HG03139 (cell line): Measurements from ENCODE around the gene GPC6.

Source experiments
- ATAC-seq: cut with Tn5 transposase; IDR thresholded peaks from one replicate; pipeline ENCODE4 v1.9.1; 2021; ENCODE audit not compliant: unreplicated experiment

Gene GPC6

DNA sequence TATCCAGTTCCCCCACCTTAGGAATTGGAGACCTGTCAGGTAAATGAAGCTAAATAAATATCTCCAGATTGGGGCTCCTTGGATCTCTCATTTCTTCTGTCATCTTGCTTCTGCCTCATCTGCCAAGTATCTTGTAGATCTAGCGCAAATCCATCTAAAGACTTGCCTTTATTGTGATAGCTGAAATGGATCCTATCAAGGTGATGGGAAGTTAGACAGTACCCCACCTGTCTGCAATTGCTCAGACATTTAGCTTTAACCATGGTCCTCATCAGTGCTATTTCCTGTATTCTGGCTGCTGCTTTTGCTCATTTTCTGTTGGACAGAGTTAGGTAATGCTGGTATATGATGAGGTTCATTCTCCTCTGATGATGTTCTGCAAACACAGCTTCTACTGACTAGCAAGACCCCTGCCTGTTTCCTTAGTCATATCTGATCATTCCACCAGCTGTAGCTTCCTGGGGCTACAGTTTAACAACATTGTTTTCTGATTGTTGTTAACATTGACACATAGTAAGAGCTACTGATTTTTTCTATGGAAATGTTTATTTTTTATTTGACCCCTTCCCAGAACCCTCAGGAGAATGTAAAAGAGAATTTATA, 912.9 kb downstream of the GPC6 start:
- no peak for ATAC-seq

DNA sequence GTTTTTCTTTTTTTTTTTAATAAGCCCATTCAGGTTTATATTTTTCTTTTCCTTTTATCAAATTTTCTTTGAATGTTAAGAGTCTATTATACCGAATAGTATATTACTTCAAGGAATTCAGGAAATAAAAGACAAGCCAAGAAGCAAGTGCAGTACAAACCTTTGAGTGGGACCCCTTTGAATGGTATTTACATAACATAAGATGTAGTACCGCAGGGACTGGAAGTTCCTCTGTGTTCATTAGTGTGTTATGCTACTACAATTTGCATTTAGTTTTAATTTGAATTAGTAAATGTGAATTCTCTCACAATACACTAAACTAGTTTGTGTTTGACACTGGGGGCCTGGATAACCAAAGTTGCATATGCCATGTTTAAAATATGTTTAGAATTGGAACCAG, 913.4 kb downstream of the GPC6 start:
- ATAC-seq: no peak

DNA sequence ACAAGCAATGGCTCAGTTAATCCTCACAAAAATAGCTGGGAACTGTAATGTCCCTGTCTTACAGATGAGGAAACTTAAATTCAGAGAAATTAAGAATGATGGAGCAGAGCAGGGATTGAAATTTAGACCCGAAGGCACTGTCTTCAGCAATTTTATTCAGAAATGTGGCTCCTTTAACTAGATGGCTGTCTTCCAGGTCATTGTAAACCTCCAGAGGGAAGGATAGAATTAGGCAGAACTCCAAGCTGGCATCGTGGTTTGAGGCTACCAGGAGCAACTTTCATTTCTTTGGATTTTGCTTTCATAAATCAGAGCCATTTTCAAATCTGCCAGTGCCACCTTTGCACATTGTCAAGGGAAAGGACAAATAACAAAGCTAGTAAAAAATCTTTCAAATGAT, 913.9 kb downstream of the GPC6 start:
- ATAC-seq: no peak

DNA sequence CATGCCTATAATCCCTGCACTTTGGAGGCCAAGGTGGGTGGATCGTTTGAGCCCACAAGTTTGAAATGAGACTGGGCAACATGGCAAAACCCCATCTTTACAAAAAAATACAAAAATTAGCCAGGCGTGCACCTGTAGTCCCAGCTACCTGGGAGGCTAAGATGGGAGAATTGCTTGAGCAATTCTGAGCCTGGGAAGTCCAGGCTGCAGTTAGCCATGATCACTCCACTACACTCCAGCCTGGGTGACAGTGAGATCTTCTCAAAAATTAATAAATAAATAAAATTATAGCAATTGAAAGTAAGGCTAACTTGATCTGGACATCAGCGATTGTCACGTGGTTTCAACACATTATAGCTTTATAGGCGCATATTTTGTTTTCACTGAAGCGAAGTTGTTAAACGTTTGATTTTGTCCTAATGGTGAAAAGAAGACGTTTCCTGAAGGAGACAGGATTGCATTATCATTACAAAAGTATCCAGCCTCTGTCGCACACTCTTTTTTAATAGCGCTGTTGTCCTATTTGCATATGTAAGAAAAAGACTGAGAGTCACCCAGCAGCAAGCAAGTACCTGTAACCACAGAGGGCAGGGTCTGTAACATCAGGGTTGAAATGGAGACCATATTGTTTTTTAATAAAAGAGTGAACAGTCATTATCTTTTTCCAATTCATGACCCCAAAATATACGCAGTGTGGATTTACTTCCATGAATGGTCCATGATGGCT, 917.2 kb downstream of the GPC6 start:
- no peak for ATAC-seq

DNA sequence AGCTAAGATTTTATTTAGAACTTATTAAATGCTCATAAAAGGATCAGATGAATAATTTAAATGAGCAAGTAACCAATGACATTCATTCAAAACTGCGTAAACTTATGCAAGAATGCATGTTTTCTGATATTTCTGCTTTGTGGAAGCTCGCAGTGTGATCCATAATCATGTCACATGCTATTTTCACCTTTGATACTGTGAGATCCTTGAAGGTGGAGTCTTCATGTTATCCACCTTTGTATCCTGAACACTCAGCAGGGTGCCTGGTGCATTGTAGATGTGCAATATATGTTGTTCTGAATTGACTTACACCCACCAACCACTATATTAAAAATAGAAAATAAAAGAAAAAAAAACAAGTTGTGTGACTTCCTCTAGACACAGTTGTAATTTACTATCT, 919.4 kb downstream of the GPC6 start:
- no peak for ATAC-seq

DNA sequence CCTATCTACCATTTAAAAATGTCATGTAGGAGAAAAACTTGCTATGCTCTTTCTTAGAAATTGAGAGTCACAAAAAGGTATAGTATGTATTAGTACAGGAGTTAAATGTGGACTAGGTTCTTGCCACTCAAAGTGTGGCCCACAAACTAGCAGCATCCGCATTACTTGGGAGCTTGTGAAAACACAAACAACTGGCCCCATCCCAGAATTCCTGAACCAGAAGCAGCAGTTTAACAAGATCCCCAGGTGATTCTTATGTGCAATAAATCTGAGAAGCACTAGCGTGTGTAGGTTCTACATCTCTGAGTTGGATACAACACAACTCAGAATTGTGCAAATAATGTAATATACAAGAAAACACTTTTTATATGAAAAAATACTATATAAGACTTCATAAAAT, 927.0 kb downstream of the GPC6 start:
- ATAC-seq: no peak

DNA sequence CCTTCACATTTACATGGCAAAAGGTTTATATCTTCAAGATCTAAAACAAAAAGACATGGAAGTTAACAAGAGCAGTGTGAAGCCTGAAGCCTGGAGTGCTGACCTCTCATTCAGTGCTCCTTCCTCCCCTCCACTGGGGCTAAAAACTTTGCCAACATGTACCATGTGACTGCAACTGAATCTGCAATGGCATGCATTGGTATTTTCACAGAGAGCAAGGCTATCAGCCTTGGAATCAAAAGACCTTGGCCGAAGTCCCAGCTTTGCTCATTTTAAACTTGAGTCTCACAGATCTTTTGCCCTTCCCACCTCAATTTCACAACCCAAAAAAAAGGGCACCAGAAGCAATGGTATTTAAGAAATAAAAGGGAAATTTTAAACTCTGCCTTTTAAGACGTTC, 927.8 kb downstream of the GPC6 start:
- no peak for ATAC-seq

DNA sequence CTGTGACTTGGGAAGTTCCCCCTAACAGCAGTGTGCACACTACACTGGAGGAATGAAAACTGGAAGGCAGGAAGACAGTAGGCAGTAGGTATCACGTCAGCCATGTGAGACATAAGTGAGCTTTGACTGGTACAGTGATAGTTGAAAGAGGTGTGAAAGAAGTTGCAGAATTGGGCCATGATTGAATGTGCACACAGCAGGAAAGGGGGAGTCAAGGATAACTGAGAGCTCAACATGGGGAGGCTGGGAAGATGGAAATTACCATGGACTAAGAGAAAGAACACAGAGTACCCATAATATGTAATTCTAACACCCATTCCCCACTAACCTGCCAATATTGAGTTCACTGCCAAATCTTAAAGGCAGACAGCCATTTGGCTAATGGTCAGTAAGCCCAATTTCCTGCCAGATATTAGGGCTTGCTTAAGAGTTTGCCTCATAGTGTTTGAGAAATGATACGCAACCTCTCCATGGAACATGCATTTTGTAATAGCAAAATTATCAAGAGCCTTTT, 931.2 kb downstream of the GPC6 start:
- no peak for ATAC-seq

DNA sequence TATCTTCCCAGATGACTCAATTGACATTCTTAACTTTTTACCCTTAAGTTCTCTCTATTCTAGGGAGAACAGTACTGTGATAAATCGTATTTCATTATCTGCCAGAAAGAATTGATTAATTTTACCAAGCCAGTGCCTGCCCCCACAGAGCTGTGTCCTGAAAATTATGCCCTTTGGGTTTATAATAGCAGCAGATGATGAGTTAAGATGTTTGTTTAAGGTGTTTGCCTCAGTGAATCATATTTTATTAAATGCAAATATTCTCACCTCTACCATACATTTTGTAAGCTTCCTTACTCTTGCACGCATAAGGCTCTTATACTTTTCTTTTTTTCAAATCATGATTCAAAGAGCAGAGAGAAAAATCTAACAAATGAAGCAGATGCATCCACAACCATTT, 934.3 kb downstream of the GPC6 start:
- no peak for ATAC-seq

DNA sequence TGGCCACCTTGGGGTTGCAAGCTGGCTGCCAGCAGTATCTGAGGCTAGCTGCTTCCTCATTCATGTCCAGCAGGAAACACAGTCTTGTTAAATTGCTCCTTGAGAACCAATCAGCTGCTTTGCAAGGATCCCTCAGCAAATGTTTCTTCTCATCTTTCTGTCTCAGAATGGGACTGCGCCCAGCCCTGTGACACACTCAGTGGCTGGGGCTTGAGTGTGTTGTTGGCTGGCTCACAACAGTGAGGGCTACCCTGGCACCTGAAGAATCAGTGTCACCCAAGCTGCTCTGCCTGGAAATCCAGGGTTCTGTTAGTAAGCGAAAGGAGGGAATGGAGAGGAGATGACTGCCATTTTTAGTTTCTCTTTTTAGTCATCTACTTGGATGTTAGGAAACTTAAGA, 935.7 kb downstream of the GPC6 start:
- ATAC-seq: no peak

DNA sequence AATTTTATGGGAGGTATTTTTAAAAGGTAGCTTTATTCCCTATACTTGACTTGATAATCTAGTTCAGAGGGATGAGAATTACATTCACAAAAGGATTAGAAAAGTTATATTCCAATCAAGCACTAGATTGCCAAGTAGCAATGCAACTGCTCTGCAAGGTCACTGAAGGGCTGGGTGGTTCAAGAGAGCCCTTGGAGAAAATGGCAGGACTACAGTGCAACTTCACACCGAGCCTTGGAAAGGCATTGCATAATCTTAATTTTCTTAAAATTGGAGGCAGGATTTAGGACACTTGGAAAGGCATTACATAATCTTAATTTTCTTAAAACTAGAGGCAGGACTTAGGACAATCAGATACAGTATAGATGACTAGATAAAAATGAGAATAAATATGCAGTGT, 936.9 kb downstream of the GPC6 start:
- no peak for ATAC-seq

DNA sequence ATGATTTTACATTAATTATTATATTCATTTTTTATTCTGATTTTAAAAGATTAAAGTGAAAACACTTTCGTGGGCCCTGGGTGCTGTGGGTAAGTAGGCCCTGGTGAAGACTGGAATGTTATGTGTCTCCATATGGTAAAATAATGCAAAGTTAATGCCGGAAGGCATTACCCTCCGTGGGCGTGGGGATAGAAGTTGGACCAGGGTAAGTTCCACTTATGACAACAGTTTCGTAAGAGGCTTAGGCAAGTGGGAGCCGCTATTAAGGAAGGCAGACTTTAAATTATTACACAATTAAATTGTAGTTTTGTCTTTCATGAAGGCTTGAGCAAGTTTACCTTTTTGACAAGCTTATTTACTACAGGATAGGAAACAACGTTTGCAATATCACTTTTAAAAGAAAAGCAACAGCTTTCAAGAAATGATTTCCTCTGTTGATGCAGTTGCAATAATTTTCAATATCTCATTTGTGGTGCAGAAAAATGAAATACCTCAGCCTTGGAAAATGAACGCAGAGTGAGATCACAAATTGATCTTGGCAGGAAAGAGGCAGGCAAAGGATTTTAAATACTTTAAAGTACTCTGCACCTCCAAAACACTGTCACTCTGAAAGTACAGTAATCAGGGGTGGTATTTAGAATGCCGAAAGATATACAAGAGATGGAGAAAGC, 942.3 kb downstream of the GPC6 start:
- ATAC-seq: no peak

DNA sequence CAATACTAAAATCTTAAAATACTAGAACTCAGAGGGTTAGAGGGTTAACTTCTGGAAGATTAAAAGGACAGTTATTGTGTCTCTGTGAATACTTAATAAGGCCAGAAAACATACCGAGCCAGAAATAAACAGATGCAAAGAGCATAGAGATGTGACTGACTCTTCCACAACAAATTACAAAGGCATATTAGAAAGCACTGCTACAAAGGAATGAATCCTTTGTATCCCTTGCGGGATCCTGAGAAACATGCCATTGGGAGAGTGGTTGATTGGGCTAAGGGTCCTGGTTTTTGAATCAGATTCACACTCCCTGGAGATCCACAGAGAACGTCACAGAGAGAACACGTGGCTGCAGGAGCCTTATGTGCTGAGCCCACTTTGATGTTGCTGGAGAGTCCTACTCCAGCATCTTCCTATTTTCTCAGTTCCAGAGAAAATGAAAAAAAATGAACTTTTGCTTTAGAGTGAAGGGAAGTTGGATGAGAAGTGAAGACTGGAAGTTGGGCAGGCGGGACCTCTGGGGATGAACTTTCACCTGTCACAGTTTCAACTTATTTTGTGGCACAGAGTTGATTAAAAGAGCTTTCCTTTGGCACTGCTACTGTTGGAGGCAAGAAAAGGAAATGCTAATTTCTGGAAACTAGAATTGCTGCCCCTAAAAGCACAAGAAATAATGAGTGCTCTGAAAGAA, 943.0 kb downstream of the GPC6 start:
- ATAC-seq: no peak

DNA sequence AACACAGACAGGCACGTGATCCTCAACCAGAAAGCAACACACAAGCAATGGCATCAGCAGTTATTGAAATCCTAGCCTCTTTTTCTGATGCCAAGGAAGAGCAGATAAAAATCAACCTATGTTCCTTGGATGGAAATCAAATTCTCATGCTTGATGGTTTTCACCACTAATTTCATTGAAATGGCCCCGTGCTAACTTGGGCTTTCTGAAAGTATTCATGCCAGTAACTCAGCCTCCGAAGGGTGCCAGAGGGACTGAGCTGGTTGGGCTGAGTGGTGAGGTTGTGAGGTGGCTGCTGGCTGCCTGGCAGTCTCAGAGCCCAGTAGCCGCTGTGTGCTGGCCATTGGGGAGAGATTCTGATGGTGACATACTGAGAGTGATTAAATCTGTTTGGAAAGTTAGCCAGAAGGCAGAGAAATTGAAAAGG, 943.6 kb downstream of the GPC6 start:
- ATAC-seq: no peak

DNA sequence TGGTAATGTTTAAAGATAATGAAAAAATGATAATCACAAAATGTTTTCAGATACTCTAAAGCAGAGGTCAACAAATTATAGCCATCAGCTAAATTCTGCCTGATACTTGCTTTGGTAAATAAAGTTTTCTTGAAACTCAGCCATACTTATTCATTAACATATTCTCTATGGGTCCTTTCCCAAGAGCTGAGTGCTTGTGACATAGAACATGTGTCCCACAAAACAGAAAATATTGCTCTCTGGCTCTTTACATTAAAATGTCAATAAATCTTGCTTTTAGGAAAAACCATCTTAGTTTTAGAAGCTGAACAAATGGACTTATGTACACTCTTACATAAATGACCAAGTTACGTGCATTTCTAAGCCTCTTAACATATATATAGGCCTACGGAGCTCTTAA, 945.8 kb downstream of the GPC6 start:
- ATAC-seq: no peak

DNA sequence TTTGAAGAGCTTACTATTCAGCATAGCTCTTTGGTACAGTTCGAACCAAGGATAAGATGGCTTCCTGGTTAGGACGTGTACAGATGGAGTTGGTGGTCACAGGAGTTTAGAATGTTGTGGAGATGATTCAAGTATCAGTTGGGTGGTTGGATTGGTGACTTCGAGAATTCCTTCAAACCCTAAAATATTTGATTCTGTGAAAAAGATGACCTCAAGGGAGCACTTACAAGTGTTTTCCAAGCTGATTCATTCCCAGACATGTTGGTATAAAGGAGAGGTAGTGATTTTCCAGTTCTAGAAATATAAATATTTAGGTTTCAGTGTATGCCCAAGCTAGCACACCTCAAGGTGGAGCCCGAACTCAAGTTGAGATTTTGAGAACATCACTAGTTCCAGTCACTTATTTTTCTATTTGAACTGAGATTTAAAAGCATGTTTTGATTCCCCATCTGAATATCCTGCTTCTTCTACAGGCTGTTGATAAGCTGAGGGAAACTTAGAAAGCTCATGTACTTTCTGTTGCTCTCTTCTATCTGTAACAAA, 946.8 kb downstream of the GPC6 start:
- no peak for ATAC-seq

DNA sequence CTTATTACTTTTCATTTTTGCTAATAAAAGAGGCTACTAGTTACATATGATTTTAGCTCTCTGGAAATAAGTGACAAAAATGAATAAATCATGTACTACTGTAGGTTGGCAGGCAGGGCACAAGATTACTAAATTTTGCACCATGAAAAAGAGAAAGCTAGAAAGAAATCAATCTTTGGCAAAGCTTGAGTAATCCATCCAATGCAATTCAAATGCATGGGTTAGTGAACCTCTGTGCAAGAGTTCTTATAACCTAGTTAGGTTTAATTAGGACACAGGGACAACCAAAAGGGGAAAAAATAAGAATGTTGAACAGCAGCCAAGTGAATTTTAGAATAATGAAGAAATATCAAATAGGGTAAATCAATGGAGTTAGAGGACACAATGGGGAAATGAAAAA, 947.4 kb downstream of the GPC6 start:
- ATAC-seq: no peak

DNA sequence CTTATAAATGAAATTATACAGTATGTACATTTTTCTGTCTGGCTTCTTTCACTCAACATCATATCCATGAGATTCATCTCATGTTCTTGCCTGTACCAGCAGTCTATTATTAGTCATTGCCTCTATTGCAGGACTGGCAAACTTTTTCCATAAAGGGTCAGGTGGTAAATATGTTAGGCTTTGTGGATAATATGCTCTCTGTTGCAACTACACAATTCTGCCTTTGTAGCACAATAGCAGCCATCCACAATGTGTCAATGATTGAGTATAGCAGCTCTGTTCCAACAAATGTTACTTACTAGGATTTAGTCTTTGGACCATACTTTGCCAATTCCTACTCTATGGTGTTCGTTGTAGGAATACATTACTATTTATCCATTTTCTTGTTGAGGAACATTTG, 948.5 kb downstream of the GPC6 start:
- no peak for ATAC-seq

DNA sequence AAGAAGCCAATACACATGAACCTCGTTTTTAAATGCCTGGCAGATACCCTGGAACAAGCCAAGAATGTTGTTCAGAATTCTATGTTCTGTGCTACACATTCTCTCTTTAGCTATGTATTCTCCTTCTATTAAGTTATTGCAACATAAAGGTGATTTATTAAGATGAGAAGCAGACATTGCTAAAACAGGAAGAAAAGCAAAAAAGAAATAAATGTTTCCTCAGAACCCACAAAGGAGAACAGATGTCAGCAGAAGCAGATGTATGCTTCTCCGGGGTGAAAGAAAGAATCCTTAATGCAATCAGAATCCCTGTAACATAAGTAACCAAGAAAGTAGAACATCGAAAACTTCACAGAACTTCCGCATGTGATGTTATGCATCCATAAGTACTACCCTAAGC, 950.0 kb downstream of the GPC6 start:
- ATAC-seq: no peak

DNA sequence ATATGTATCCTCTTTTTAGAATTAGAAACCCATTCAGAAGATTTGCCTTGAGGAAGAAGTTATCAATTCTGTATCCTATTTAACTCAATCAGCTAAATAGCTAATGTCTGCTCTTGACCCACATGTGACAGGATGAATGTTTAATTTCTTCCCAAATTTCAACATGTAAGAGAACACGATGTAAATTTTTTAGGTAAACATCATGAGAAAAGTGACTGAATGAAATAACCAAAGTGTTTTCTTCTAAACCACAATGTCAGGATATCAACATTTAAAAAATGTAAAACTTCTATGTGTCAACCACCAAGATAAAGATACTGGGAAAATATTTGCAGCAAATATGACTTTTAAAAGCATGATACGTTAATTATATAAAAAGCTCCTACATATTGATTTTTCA, 950.4 kb downstream of the GPC6 start:
- ATAC-seq: no peak

DNA sequence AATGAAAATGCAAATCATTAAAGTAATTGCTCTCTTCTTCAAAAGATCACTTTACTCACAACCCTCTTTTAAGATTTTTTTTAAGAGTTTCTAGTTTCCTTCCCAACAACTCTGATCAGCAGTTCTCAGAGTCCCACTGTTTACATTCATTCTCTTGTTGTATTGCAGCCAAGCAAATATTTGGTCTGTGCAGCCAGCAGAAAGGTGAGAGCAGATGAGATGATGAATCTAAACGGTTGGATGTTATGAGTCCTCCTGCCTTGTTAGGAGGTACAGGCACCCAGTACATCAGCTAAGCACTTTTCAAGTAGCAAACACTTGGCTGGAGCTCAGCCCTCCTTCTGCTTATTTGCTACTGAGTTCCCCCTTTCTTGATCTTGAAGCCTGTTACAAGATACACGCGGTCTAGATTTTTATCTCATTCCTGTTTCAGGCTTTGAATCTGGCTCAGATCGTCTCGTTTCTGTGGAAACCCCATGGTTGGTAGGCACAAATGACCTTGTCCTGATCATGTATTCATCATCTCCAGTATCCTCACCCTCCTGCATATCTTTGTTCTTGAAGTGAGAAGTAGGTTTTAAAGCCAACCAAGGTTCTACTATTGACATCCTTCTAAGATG, 952.1 kb downstream of the GPC6 start:
- no peak for ATAC-seq
